HepG2 (cell line): ENCODE measurements around the gene NFKBIA. TPM values are rescaled to one million over a fixed set of nuclear protein-coding genes. Genes with fewer than 3 reads are reported as not detected.

ENCODE experiments used
- ATAC-seq: fragments of 200-7000 bp; cut with Tn5 transposase; 3 replicates; pipeline ENCODE4 v1.9.1; 2020; ENCODE audit warnings: mild to moderate bottlenecking, moderate library complexity
- BruUV-seq: library from RNA; stranded (reverse); fragments of 400-500 nt; replicated peaks from 2 replicates; lab custom pipeline; 2021; lab: Mats Ljungman, UMichigan
- CTCF ChIA-PET: fragments of 300-600 bp; formaldehyde crosslinking; extraction: SDS; loops from one replicate; lab custom pipeline; 2021; ENCODE audit warnings: low total read pairs, inconsistent platforms, low intra/inter-chr PET ratio; lab: Yijun Ruan, JAX
- POLR2A ChIA-PET: fragments of 350-600 bp; sonication (Branson Sonifier 250); formaldehyde crosslinking; loops from one replicate; lab custom pipeline; 2020; ENCODE audit warnings: antibody characterized with exemption, inconsistent platforms; lab: Yijun Ruan, JAX
- DNase-seq: peaks from one replicate; pipeline ENCODE4 v3.0.0-alpha.2; 2015; ENCODE audit warnings: low spot score
- FAIRE-seq: peaks from 3 replicates; lab custom pipeline; 2011; peaks lifted over from hg19 to GRCh38; lab: Jason Lieb, UNC
- H2AFZ ChIP-seq: one replicate; pipeline ENCODE4 v1.6.1; 2011; ENCODE audit warnings: low read length, inconsistent platforms
- H3K27ac ChIP-seq: fragments of 300-600 bp; 3 replicates; pipeline ENCODE4 v1.8.0; 2011; ENCODE audit warnings: mixed run types, mild to moderate bottlenecking, mixed read lengths, low read length, inconsistent platforms; ENCODE audit not compliant: insufficient read depth; ENCODE audit errors: extremely low read length
- H3K27me3 ChIP-seq, 2 experiments: fragments of 200-600 bp in 1 of 2; 2 replicates in 1 of 2; 3 replicates in 1 of 2; pipeline versions ENCODE4 v1.6.0 to v1.8.0; 2011; ENCODE audit warnings: low read length in 2 of 2, mild to moderate bottlenecking in 2 of 2, moderate library complexity in 2 of 2, inconsistent platforms in 1 of 2; ENCODE audit not compliant: insufficient read depth in 2 of 2, control insufficient read depth in 1 of 2
- H3K36me3 ChIP-seq, 2 experiments: fragments of 200-600 bp in 1 of 2; replicated peaks in 1 of 2; 2 replicates in 1 of 2; 3 replicates in 1 of 2; pipeline versions ENCODE4 v1.5.1 to v1.8.0; 2011; ENCODE audit warnings: low read length in 2 of 2, inconsistent platforms in 1 of 2; ENCODE audit not compliant: insufficient read depth in 2 of 2, control insufficient read depth in 1 of 2
- H3K4me1 ChIP-seq: 2 replicates; pipeline ENCODE4 v1.5.1; 2012; ENCODE audit warnings: low read length, inconsistent platforms; ENCODE audit not compliant: insufficient read depth
- H3K4me2 ChIP-seq: 2 replicates; pipeline ENCODE4 v1.6.0; 2011; ENCODE audit warnings: low read depth, low read length, inconsistent platforms
- H3K4me3 ChIP-seq, 3 experiments: fragments of 200-600 bp in 1 of 3; sonication (generic), shearing (Covaris generic) in 1 of 3; replicated peaks in 1 of 3; 2 replicates each; pipeline ENCODE4 v1.5.1; 2011 to 2016; ENCODE audit warnings: low read length in 3 of 3, inconsistent platforms in 2 of 3, low read depth in 2 of 3, mild to moderate bottlenecking in 2 of 3, control low read depth in 1 of 3, mixed read lengths in 1 of 3; ENCODE audit not compliant: insufficient read depth in 1 of 3
- H3K79me2 ChIP-seq: one replicate; pipeline ENCODE4 v1.6.1; 2011; ENCODE audit warnings: low read length, inconsistent platforms; ENCODE audit not compliant: insufficient read depth
- H3K9ac ChIP-seq: 2 replicates; pipeline ENCODE4 v1.6.0; 2011; ENCODE audit warnings: mild to moderate bottlenecking, low read depth, low read length, inconsistent platforms; ENCODE audit not compliant: insufficient read depth
- H3K9me3 ChIP-seq: 2 replicates; pipeline ENCODE4 v1.5.1; 2012; ENCODE audit warnings: mild to moderate bottlenecking, low read length
- H4K20me1 ChIP-seq: 2 replicates; pipeline ENCODE4 v1.6.0; 2011; ENCODE audit warnings: inconsistent platforms, mild to moderate bottlenecking, low read length, moderate library complexity; ENCODE audit not compliant: insufficient read depth
- JUND ChIP-seq: sonication (generic); formaldehyde crosslinking; IDR thresholded peaks from 2 replicates; pipeline ENCODE4 v1.8.0; 2022; ENCODE audit warnings: mild to moderate bottlenecking, missing genetic modification reagents
- POLR2G ChIP-seq: fragments of 200-400 bp; formaldehyde crosslinking; IDR thresholded peaks from 2 replicates; pipeline ENCODE4 v1.6.1; 2018; ENCODE audit warnings: mild to moderate bottlenecking, low read depth, low read length, moderate library complexity
- PRMT3 ChIP-seq: sonication (generic); formaldehyde crosslinking; IDR thresholded peaks from 2 replicates; pipeline ENCODE4 v1.8.1; 2022; ENCODE audit warnings: low read depth, mild to moderate bottlenecking, moderate library complexity, missing genetic modification reagents, borderline replicate concordance
- SMYD3 ChIP-seq: sonication (generic); formaldehyde crosslinking; IDR thresholded peaks from 2 replicates; pipeline ENCODE4 v1.8.1; 2023; ENCODE audit warnings: mild to moderate bottlenecking, missing genetic modification reagents
- TFDP1 ChIP-seq: IDR thresholded peaks from 2 replicates; pipeline ENCODE4 v1.6.1; 2016; ENCODE audit warnings: missing compliant biosample characterization, missing genetic modification reagents, borderline replicate concordance
- ZEB1 ChIP-seq: IDR thresholded peaks from 2 replicates; pipeline ENCODE4 v1.6.1; 2012; ENCODE audit warnings: mild to moderate bottlenecking, low read depth, inconsistent platforms; ENCODE audit not compliant: insufficient replicate concordance
- ZNF121 ChIP-seq: sonication (generic); formaldehyde crosslinking; IDR thresholded peaks from 2 replicates; pipeline ENCODE4 v1.5.0; 2020; ENCODE audit warnings: mild to moderate bottlenecking, missing genetic modification reagents
- ZNF275 ChIP-seq: sonication (generic); formaldehyde crosslinking; IDR thresholded peaks from 2 replicates; pipeline ENCODE4 v1.8.0; 2022; ENCODE audit warnings: missing genetic modification reagents, mild to moderate bottlenecking, inconsistent platforms, borderline replicate concordance
- ZNF563 ChIP-seq: sonication (generic); formaldehyde crosslinking; IDR thresholded peaks from 2 replicates; pipeline ENCODE4 v1.8.0; 2022; ENCODE audit warnings: mild to moderate bottlenecking, moderate library complexity, missing genetic modification reagents
- ZNF615 ChIP-seq: sonication (generic); formaldehyde crosslinking; IDR thresholded peaks from 2 replicates; pipeline ENCODE4 v1.5.0; 2020; ENCODE audit warnings: mild to moderate bottlenecking, missing genetic modification reagents, borderline replicate concordance
- WGBS: methylation state at CpG from one replicate; pipeline ENCODE4 v1.1.6; 2017; ENCODE audit warnings: low lambda C conversion rate; 5-methylcytosine and 5-hydroxymethylcytosine counted together
- in situ Hi-C: cut with HindIII; loops from 2 replicates; pipeline ENCODE4 v1.10.0; 2017; ENCODE audit warnings: low pct_unique_long_range_greater_than_20kb; ENCODE audit not compliant: extremely low pct_ligation_motif_present
- intact Hi-C: fragments of 100-400 bp; cut with micrococcal nuclease; formaldehyde crosslinking; loops from one replicate; pipeline ENCODE4 v1.10.0; 2022; ENCODE audit not compliant: unreplicated experiment
- polyA plus RNA-seq, 8 experiments: library from polyadenylated mRNA; depleted of rRNA in 3 of 8; stranded (reverse) in 7 of 8; unstranded in 1 of 8; fragments of >200 nt; fragmentation: Illumina TruSeq in 4 of 8; extraction: Trizol in 4 of 8; gene quantifications; 2 replicates each; pipeline versions ENCODE4 v1.2.1 to v1.2.3, GENCODE V29; 2011 to 2016; ENCODE audit warnings: low read depth in 4 of 8, missing spikeins in 1 of 8, mixed read lengths in 1 of 8; ENCODE audit not compliant: insufficient read depth in 1 of 8
- total RNA-seq, 5 experiments: library from RNA; depleted of rRNA; stranded (reverse); fragments of >200 nt; fragmentation: Illumina TruSeq; extraction: Trizol; gene quantifications; 2 replicates each; pipeline ENCODE4 v1.2.3, GENCODE V29; 2016; ENCODE audit warnings: low read depth in 1 of 5
- TF ChIP-seq, protein P1 (sequence below): IDR thresholded peaks from 2 replicates; pipeline ENCODE4 v1.6.1; 2012; ENCODE audit warnings: low read depth, low read length, improper control_type of control experiment
- TF ChIP-seq, protein P2 (sequence below): sonication (generic); formaldehyde crosslinking; IDR thresholded peaks from 2 replicates; pipeline ENCODE4 v1.5.0; 2020; ENCODE audit warnings: mild to moderate bottlenecking, missing genetic modification reagents
- TF ChIP-seq, protein P3 (sequence below): sonication (generic); formaldehyde crosslinking; IDR thresholded peaks from 2 replicates; pipeline ENCODE4 v1.8.0; 2022; ENCODE audit warnings: missing genetic modification reagents, low read depth, mild to moderate bottlenecking, borderline replicate concordance

NFKBIA gene
- total and polyA plus RNA-seq, 2 of the 13 experiments (the other 11 are each of a cell fraction or from before 2014, with no cell fraction given): 197 to 319 TPM

DNA sequence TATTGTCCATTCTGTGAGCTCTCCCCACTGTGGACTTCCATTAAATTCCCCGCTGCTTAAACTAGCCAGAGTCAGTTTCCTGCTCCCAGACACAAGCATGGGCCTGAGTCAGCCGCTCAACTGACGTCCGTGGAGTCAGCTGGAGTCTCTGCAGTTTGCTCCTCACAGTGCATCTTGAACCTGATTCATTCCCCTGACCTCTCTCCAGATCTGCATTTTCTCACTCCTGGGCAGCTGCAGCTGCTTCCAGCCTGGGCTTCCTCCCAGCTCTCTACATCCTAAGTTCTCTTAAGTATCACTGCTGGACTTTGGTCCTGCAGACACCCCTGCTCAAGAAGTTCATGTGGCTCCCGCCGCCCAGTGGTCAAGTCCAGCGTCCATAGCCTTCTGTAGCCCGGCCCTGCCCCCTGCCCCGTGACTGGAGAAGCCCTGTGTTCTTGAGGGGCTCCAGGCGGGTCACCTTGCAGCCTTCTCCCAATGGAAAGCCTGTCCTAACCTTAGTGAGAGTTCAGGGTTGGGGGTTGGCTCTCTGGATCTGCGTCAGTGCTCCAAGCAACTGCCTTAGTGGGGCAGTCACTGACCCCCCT, 20.0 kb downstream of the NFKBIA start:
- CTCF ChIA-PET: interaction anchor here (1.3 to 1.5 kb wide), 3 partner anchors 28 to 48 kb away, joined by 4 read pairs; no protein-coding TSS in a partner anchor
- 4% methylated on average over 11 of the region's 11 CpGs for WGBS
- Histone ChIP-seq H3K9me3 (no peaks in the 10 kb centered on the region), H4K20me1 (no peaks in the 10 kb centered on the region), H2AFZ (peak overlapping the region; percentile 79), H3K4me2 (peak overlapping the region; percentile 97), H3K27ac (peak overlapping the region; percentile 29), H3K4me3 (peak overlapping the region; percentile 41 to 73 (median 44)), H3K9ac (peak overlapping the region; percentile 62), H3K79me2 (no peaks in the 10 kb centered on the region), H3K4me1 (peaks cover 52% of the 10 kb centered on the region), H3K36me3 (no peaks in the 10 kb centered on the region), H3K27me3 (no peaks in the 10 kb centered on the region)
- intact Hi-C loops (loop anchor here (1.0 to 5.0 kb wide), 3 partner anchors 20 to 92 kb away; partner anchors contain the start of genes NFKBIA and PSMA6), in situ Hi-C loops (no loop called here)
- peak; percentile 78 for ATAC-seq
- peak; percentile 68 for DNase-seq
- TSS peak; percentile 59 for BruUV-seq
- FAIRE-seq: peak; percentile 34
- POLR2A ChIA-PET: interaction anchor here (0.7 to 12.0 kb wide), 19 partner anchors 8 to 403 kb away, joined by 3 to 211 read pairs (median 12); partner anchors contain the start of genes NFKBIA, PSMA6 and SRP54
- TF ChIP-seq POLR2G: no peak
- TF ChIP-seq PRMT3 (CRISPR knock-in tag): no peak
- TF ChIP-seq ZNF615: no peak
- 0 out of 2 replicates have a peak, but pooled peaks have one; percentile 47 for TF ChIP-seq ZNF121 (CRISPR knock-in tag)
- TF ChIP-seq, protein P1, sequence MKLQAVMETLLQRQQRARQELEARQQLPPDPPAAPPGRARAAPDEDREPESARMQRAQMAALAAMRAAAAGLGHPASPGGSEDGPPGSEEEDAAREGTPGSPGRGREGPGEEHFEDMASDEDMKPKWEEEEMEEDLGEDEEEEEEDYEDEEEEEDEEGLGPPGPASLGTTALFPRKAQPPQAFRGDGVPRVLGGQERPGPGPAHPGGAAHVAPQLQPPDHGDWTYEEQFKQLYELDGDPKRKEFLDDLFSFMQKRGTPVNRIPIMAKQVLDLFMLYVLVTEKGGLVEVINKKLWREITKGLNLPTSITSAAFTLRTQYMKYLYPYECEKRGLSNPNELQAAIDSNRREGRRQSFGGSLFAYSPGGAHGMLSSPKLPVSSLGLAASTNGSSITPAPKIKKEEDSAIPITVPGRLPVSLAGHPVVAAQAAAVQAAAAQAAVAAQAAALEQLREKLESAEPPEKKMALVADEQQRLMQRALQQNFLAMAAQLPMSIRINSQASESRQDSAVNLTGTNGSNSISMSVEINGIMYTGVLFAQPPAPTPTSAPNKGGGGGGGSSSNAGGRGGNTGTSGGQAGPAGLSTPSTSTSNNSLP: no peak
- TF ChIP-seq SMYD3 (CRISPR knock-in tag): peak; percentile 84; the same call in 1 of the 2 replicates
- TF ChIP-seq, protein P2, sequence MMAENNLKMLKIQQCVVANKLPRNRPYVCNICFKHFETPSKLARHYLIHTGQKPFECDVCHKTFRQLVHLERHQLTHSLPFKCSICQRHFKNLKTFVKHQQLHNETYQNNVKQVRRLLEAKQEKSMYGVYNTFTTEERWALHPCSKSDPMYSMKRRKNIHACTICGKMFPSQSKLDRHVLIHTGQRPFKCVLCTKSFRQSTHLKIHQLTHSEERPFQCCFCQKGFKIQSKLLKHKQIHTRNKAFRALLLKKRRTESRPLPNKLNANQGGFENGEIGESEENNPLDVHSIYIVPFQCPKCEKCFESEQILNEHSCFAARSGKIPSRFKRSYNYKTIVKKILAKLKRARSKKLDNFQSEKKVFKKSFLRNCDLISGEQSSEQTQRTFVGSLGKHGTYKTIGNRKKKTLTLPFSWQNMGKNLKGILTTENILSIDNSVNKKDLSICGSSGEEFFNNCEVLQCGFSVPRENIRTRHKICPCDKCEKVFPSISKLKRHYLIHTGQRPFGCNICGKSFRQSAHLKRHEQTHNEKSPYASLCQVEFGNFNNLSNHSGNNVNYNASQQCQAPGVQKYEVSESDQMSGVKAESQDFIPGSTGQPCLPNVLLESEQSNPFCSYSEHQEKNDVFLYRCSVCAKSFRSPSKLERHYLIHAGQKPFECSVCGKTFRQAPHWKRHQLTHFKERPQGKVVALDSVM (CRISPR knock-in tag): no peak
- TF ChIP-seq ZNF563 (CRISPR knock-in tag): no peak
- TF ChIP-seq, protein P3, sequence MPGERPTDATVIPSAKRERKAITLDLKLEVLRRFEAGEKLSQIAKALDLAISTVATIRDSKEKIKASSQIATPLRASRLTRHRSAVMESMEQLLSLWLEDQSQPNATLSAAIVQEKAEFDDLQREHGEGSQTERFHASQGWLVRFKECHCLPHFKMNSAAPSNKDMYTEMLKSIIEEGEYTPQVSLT (CRISPR knock-in tag): no peak
- no peak; the same call in 1 of the 2 replicates for TF ChIP-seq ZNF275 (CRISPR knock-in tag)
- TF ChIP-seq ZEB1: no peak
- TF ChIP-seq JUND: no peak; the same call in 1 of the 2 replicates
- TF ChIP-seq TFDP1: no peak
